NB4 (cell line): Measurements from ENCODE around the gene CABP7.
A peak's percentile ranks its signal among the peaks of the same experiment; 100 is the strongest.

ENCODE experiments used
- MAX ChIP-seq: IDR thresholded peaks from 2 replicates; pipeline ENCODE4 v1.6.1; 2011; ENCODE audit warnings: low read depth, low read length
- MYC ChIP-seq: IDR thresholded peaks from 2 replicates; pipeline ENCODE4 v1.6.1; 2011; ENCODE audit warnings: low read depth, low read length
- POLR2A ChIP-seq: IDR thresholded peaks from 2 replicates; pipeline ENCODE4 v1.6.1; 2011; ENCODE audit warnings: mild to moderate bottlenecking; ENCODE audit not compliant: insufficient read length; ENCODE audit errors: extremely low read depth
- TF ChIP-seq, protein P1 (sequence below): IDR thresholded peaks from one replicate; pipeline ENCODE4 v1.5.1; 2012; ENCODE audit warnings: low read depth, low read length

DNA sequence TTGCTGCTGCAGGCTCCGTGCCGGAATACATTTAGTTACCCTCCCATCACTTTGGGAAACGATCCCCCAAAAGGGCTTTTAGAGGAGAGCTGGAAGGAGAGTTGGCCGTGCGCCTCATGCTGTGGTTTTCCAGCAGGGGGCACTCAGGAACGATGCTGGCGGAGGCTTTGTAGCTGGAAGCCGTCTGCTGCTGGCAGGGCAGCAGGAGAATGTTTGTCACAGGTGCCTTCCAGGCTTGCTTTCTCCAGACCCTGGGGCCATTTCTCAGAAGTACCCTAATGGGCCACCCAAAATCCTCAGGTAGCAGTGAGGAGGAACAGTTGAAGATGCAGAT lies 30.0 kb upstream of the CABP7 start:
- TF ChIP-seq, protein P1, sequence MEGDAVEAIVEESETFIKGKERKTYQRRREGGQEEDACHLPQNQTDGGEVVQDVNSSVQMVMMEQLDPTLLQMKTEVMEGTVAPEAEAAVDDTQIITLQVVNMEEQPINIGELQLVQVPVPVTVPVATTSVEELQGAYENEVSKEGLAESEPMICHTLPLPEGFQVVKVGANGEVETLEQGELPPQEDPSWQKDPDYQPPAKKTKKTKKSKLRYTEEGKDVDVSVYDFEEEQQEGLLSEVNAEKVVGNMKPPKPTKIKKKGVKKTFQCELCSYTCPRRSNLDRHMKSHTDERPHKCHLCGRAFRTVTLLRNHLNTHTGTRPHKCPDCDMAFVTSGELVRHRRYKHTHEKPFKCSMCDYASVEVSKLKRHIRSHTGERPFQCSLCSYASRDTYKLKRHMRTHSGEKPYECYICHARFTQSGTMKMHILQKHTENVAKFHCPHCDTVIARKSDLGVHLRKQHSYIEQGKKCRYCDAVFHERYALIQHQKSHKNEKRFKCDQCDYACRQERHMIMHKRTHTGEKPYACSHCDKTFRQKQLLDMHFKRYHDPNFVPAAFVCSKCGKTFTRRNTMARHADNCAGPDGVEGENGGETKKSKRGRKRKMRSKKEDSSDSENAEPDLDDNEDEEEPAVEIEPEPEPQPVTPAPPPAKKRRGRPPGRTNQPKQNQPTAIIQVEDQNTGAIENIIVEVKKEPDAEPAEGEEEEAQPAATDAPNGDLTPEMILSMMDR = peak; percentile 67
- TF ChIP-seq POLR2A (no peak), MYC (no peak), MAX (no peak)
